Liver (tissue), 9 donors: Measurements from ENCODE around the gene CEP78. TPM values are rescaled to one million over a fixed set of nuclear protein-coding genes. Genes with fewer than 3 reads are reported as not detected.
"Not testable (repeated sequence)": the region's sequence is repeated elsewhere in the genome, so short reads cannot be mapped to it uniquely, and the experiment has no call there.

ENCODE experiments used
- DNase-seq: peaks from one replicate; pipeline ENCODE4 v3.0.0-alpha.2; 2017; ENCODE audit warnings: low spot score
- H3K27ac ChIP-seq, 2 donors: one replicate each; pipeline ENCODE4 v1.7.0; 2013; ENCODE audit warnings: inconsistent platforms in 2 of 2, low read length in 2 of 2, control low read depth in 1 of 2, low read depth in 1 of 2, mild to moderate bottlenecking in 1 of 2
- H3K27me3 ChIP-seq, 4 donors: one replicate each; pipeline versions ENCODE4 v1.6.1 to v1.7.0; 2013; ENCODE audit warnings: low read length in 3 of 4, inconsistent platforms in 1 of 4, mild to moderate bottlenecking in 1 of 4, moderate library complexity in 1 of 4; ENCODE audit not compliant: control insufficient read depth in 4 of 4, insufficient read depth in 4 of 4
- H3K36me3 ChIP-seq, 4 donors: one replicate each; pipeline versions ENCODE4 v1.6.1 to v1.7.0; 2013; ENCODE audit warnings: low read length in 3 of 4, mild to moderate bottlenecking in 3 of 4, low read depth in 1 of 4, moderate library complexity in 1 of 4; ENCODE audit not compliant: control insufficient read depth in 4 of 4, insufficient read depth in 3 of 4
- H3K4me1 ChIP-seq, 4 donors: one replicate each; pipeline versions ENCODE4 v1.6.1 to v1.7.0; 2013; ENCODE audit warnings: low read length in 3 of 4, mild to moderate bottlenecking in 3 of 4, moderate library complexity in 1 of 4; ENCODE audit not compliant: control insufficient read depth in 4 of 4, insufficient read depth in 4 of 4
- H3K4me3 ChIP-seq, 3 donors: one replicate each; pipeline versions ENCODE4 v1.6.1 to v1.7.0; 2013; ENCODE audit warnings: low read length in 3 of 3, control low read depth in 1 of 3, low read depth in 1 of 3, mild to moderate bottlenecking in 1 of 3
- H3K9ac ChIP-seq, 2 donors: one replicate each; pipeline ENCODE4 v1.7.0; 2013; ENCODE audit warnings: low read length in 2 of 2, mild to moderate bottlenecking in 2 of 2, moderate library complexity in 2 of 2, control low read depth in 1 of 2, low read depth in 1 of 2
- H3K9me3 ChIP-seq, 4 donors: one replicate each; pipeline versions ENCODE4 v1.6.1 to v1.7.0; 2013; ENCODE audit warnings: low read length in 3 of 4; ENCODE audit not compliant: control insufficient read depth in 4 of 4
- EGR1 ChIP-seq, 2 donors: IDR thresholded peaks; 2 replicates each; pipeline ENCODE4 v1.6.1; 2016 to 2018; ENCODE audit warnings: antibody characterized with exemption in 2 of 2, low read depth in 2 of 2
- FOXA1 ChIP-seq: IDR thresholded peaks from 2 replicates; pipeline ENCODE4 v1.6.1; 2016; ENCODE audit warnings: antibody characterized with exemption
- FOXA2 ChIP-seq: IDR thresholded peaks from 2 replicates; pipeline ENCODE4 v1.6.1; 2016; ENCODE audit warnings: antibody characterized with exemption
- HNF4A ChIP-seq, 2 donors: conservative IDR thresholded peaks; 2 replicates each; pipeline ENCODE4 v1.6.1; 2016; ENCODE audit warnings: antibody characterized with exemption in 2 of 2, mild to moderate bottlenecking in 2 of 2
- JUND ChIP-seq, 2 donors: IDR thresholded peaks; 2 replicates each; pipeline ENCODE4 v1.6.1; 2016; ENCODE audit warnings: antibody characterized with exemption in 2 of 2
- RAD21 ChIP-seq, 2 donors: IDR thresholded peaks; 2 replicates each; pipeline ENCODE4 v1.6.1; 2016; ENCODE audit warnings: antibody characterized with exemption in 2 of 2, mild to moderate bottlenecking in 2 of 2
- RXRA ChIP-seq, 2 donors: IDR thresholded peaks; 2 replicates each; pipeline ENCODE4 v1.6.1; 2017 to 2018; ENCODE audit warnings: antibody characterized with exemption in 2 of 2, mild to moderate bottlenecking in 1 of 2
- YY1 ChIP-seq: IDR thresholded peaks from 2 replicates; pipeline ENCODE4 v1.6.1; 2016; ENCODE audit warnings: antibody characterized with exemption, mild to moderate bottlenecking
- WGBS: extraction: QIAGEN DNeasy Blood & Tissue Kit; methylation state at CpG from one replicate; pipeline ENCODE4 v1.1.7; 2013; 5-methylcytosine and 5-hydroxymethylcytosine counted together
- polyA plus RNA-seq, 2 donors: library from polyadenylated mRNA; stranded (reverse) in 1 of 2; unstranded in 1 of 2; fragments of 200-250 nt in 1 of 2; fragments of >200 nt in 1 of 2; fragmentation: Nextera tagmentation in 1 of 2; extraction: Ambion mirVana in 1 of 2; gene quantifications; one replicate each; pipeline versions ENCODE4 v1.2.1 to v1.2.3, GENCODE V29; 2013 to 2015
- total RNA-seq, 2 donors: library from RNA; depleted of rRNA; stranded (reverse); fragments of >200 nt; gene quantifications; one replicate each; pipeline ENCODE4 v1.2.3, GENCODE V29; 2014
- TF ChIP-seq, protein P1 (sequence below): IDR thresholded peaks from 2 replicates; pipeline ENCODE4 v1.6.1; 2016; ENCODE audit warnings: antibody characterized with exemption, mild to moderate bottlenecking
- TF ChIP-seq, protein P2 (sequence below): fragments of 150-350 bp; IDR thresholded peaks from 2 replicates; pipeline ENCODE4 v1.5.1; 2017; ENCODE audit warnings: improper control_type of control experiment, low read depth, low read length; ENCODE audit not compliant: missing input control
- TF ChIP-seq, protein P3 (sequence below): IDR thresholded peaks from 2 replicates; pipeline ENCODE4 v1.6.1; 2016; ENCODE audit warnings: antibody characterized with exemption
- donor health status: healthy.
- donor health status: healthy.
- donor health status: healthy.
- donor health status: healthy.
- donor health status: healthy.

CEP78 gene
- total and polyA plus RNA-seq, 4 donors: 2.6 to 12.0 (median 6.4) TPM

DNA sequence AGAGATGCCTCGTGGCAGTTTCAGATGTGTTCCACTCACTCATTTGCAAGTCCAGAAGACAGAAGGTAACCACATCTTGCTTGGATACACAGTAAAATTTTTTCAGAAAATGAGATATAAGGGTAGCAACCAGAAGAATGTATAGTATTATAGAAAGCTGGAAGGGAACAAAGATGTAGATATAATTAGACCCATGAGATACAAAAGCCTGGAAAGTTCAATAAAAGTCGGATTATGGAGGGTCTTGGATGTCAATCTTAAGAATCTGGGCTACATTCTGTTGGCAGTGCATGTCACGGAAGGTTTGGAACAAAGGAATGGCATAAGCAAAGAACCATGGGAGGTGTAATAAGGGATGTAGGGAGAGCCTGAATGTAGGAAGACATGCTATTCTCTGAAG, 5.1 kb upstream of the CEP78 start:
- H3K4me3 ChIP-seq: no peak overlapping the region
- WGBS: 77% methylated on average over 3 of the region's 3 CpGs
- H3K9me3 ChIP-seq: no peaks in the 10 kb centered on the region
- no peaks in the 10 kb centered on the region for H3K36me3 ChIP-seq
- no peak for DNase-seq
- no peak overlapping the region for H3K9ac ChIP-seq
- no peak overlapping the region for H3K27ac ChIP-seq
- TF ChIP-seq FOXA2: no peak
- TF ChIP-seq, protein P1, sequence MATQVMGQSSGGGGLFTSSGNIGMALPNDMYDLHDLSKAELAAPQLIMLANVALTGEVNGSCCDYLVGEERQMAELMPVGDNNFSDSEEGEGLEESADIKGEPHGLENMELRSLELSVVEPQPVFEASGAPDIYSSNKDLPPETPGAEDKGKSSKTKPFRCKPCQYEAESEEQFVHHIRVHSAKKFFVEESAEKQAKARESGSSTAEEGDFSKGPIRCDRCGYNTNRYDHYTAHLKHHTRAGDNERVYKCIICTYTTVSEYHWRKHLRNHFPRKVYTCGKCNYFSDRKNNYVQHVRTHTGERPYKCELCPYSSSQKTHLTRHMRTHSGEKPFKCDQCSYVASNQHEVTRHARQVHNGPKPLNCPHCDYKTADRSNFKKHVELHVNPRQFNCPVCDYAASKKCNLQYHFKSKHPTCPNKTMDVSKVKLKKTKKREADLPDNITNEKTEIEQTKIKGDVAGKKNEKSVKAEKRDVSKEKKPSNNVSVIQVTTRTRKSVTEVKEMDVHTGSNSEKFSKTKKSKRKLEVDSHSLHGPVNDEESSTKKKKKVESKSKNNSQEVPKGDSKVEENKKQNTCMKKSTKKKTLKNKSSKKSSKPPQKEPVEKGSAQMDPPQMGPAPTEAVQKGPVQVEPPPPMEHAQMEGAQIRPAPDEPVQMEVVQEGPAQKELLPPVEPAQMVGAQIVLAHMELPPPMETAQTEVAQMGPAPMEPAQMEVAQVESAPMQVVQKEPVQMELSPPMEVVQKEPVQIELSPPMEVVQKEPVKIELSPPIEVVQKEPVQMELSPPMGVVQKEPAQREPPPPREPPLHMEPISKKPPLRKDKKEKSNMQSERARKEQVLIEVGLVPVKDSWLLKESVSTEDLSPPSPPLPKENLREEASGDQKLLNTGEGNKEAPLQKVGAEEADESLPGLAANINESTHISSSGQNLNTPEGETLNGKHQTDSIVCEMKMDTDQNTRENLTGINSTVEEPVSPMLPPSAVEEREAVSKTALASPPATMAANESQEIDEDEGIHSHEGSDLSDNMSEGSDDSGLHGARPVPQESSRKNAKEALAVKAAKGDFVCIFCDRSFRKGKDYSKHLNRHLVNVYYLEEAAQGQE: no peak
- TF ChIP-seq JUND (IDR thresholded peaks at IDR 0.05): no peak
- no peaks in the 10 kb centered on the region for H3K27me3 ChIP-seq
- peaks cover 0 to 7% (median 0%) of the 10 kb centered on the region in 4 donors for H3K4me1 ChIP-seq

DNA sequence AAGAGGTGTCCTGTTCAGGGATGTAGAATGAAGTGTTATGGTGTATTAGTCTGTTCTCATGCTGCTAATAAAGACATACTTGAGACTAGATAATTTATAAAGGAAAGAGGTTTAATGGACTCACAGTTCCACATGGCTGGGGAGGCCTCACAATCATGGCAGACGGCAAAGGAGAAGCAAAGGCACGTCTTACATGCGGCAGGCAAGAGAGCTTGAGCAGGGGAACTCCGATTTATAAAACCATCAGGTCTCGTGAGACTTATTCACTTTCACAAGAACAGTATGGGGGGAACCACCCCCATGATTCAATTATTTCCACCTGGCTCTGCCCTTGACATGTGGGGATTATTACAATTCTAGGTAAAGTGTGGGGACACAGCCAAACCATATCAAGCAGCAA, 3.4 kb upstream of the CEP78 start:
- WGBS: 94% methylated on average over 5 of the region's 5 CpGs
- H3K27me3 ChIP-seq, H3K9me3 ChIP-seq, DNase-seq, H3K36me3 ChIP-seq, H3K9ac ChIP-seq, H3K27ac ChIP-seq, H3K4me3 ChIP-seq: not testable (repeated sequence)
- H3K4me1 ChIP-seq: peaks cover 0 to 11% (median 6%) of the 10 kb centered on the region in 4 donors

GRCh38 chr9:78234810-78235209, 1.1 kb upstream of the CEP78 start:
- WGBS: 77% methylated on average over 7 of the region's 7 CpGs
- H3K4me3 ChIP-seq: peak overlapping the region in 1 of 3 donors; percentile 74
- no peak for DNase-seq
- H3K9me3 ChIP-seq: no peaks in the 10 kb centered on the region
- no peak overlapping the region for H3K9ac ChIP-seq
- no peak overlapping the region for H3K27ac ChIP-seq
- H3K4me1 ChIP-seq: peaks cover 0 to 14% (median 6%) of the 10 kb centered on the region in 4 donors
- H3K27me3 ChIP-seq: no peaks in the 10 kb centered on the region
- H3K36me3 ChIP-seq: no peaks in the 10 kb centered on the region
- TF ChIP-seq, protein P2, sequence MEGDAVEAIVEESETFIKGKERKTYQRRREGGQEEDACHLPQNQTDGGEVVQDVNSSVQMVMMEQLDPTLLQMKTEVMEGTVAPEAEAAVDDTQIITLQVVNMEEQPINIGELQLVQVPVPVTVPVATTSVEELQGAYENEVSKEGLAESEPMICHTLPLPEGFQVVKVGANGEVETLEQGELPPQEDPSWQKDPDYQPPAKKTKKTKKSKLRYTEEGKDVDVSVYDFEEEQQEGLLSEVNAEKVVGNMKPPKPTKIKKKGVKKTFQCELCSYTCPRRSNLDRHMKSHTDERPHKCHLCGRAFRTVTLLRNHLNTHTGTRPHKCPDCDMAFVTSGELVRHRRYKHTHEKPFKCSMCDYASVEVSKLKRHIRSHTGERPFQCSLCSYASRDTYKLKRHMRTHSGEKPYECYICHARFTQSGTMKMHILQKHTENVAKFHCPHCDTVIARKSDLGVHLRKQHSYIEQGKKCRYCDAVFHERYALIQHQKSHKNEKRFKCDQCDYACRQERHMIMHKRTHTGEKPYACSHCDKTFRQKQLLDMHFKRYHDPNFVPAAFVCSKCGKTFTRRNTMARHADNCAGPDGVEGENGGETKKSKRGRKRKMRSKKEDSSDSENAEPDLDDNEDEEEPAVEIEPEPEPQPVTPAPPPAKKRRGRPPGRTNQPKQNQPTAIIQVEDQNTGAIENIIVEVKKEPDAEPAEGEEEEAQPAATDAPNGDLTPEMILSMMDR: no peak
- TF ChIP-seq EGR1 (IDR thresholded peaks at IDR 0.05; ENCODE audit: low read depth in 2 of 2) (no peak), YY1 (no peak), FOXA1 (no peak), RXRA (IDR thresholded peaks at IDR 0.05) (no peak), RAD21 (IDR thresholded peaks at IDR 0.05) (no peak), HNF4A (conservative IDR thresholded peaks at IDR 0.05) (no peak)
- TF ChIP-seq, protein P3, sequence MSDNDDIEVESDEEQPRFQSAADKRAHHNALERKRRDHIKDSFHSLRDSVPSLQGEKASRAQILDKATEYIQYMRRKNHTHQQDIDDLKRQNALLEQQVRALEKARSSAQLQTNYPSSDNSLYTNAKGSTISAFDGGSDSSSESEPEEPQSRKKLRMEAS: no peak
- TF ChIP-seq, protein P1: no peak
